ENCODE results near the gene EMSY. TPM values are rescaled to one million over a fixed set of nuclear protein-coding genes. Genes with fewer than 3 reads are reported as not detected.

EMSY gene
- polyA plus RNA-seq, 1 donor (not counting 4 experiments of a cell fraction or from before 2014, with no cell fraction given): 11.3 TPM

GRCh38 chr11:76513654-76514034, 68.8 kb downstream of the EMSY start:
- Histone ChIP-seq H2AFZ (ENCODE audit: control insufficient read depth, low read length) (no peak overlapping the region), H3K27ac (ENCODE audit: control insufficient read depth, insufficient read depth, low read length) (no peak overlapping the region), H3K9me3 (ENCODE audit: control insufficient read depth, low read depth, low read length) (no peaks in the 10 kb centered on the region), H3K27me3 (ENCODE audit: control insufficient read depth, extremely low read depth, insufficient read depth, low read length) (no peaks in the 10 kb centered on the region), H3K9me1 (ENCODE audit: control insufficient read depth, extremely low read depth, insufficient read depth, low read length) (no peaks in the 10 kb centered on the region), H3K4me2 (ENCODE audit: control insufficient read depth, extremely low read depth, insufficient read depth, low read depth, low read length) (no peak overlapping the region), H3K4me3 (ENCODE audit: control insufficient read depth in 2 of 3, extremely low read depth in 1 of 3, insufficient read depth in 2 of 3, low read depth in 1 of 3, low read length in 3 of 3) (no peak overlapping the region), H3K36me3 (ENCODE audit: control insufficient read depth in 2 of 2, extremely low read depth in 1 of 2, insufficient read depth in 2 of 2, low read length in 2 of 2) (peaks cover 2 to 4% of the 10 kb centered on the region in 2 experiments), H3K9ac (ENCODE audit: control insufficient read depth, extremely low read depth, insufficient read depth, low read length) (no peak overlapping the region), H3K79me2 (ENCODE audit: control insufficient read depth, insufficient read depth, low read length) (no peaks in the 10 kb centered on the region), H3K4me1 (ENCODE audit: control insufficient read depth, extremely low read depth, insufficient read depth, low read length) (no peaks in the 10 kb centered on the region), H4K20me1 (ENCODE audit: control insufficient read depth, extremely low read depth, insufficient read depth, low read length) (no peaks in the 10 kb centered on the region)
- DNase-seq (ENCODE audit: low read depth, low spot score): no peak
- no peak for TF ChIP-seq EZH2 (IDR thresholded peaks at IDR 0.05; ENCODE audit: low read length)
- TF ChIP-seq, protein P1, sequence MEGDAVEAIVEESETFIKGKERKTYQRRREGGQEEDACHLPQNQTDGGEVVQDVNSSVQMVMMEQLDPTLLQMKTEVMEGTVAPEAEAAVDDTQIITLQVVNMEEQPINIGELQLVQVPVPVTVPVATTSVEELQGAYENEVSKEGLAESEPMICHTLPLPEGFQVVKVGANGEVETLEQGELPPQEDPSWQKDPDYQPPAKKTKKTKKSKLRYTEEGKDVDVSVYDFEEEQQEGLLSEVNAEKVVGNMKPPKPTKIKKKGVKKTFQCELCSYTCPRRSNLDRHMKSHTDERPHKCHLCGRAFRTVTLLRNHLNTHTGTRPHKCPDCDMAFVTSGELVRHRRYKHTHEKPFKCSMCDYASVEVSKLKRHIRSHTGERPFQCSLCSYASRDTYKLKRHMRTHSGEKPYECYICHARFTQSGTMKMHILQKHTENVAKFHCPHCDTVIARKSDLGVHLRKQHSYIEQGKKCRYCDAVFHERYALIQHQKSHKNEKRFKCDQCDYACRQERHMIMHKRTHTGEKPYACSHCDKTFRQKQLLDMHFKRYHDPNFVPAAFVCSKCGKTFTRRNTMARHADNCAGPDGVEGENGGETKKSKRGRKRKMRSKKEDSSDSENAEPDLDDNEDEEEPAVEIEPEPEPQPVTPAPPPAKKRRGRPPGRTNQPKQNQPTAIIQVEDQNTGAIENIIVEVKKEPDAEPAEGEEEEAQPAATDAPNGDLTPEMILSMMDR (optimal IDR thresholded peaks at IDR 0.05 in 1 of 3, IDR thresholded peaks at IDR 0.05 in 1 of 3, conservative IDR thresholded peaks at IDR 0.05 in 1 of 3; ENCODE audit: extremely low read depth in 1 of 3, insufficient read depth in 2 of 3, low read length in 3 of 3): no peak
- dilution Hi-C loops (cut with MboI; ENCODE audit: extremely low pct_ligation_motif_present, low sequenced_read_pairs): no loop called here
- FAIRE-seq: no peak

- Histone ChIP-seq H2AFZ (ENCODE audit: control insufficient read depth, low read length) (no peak overlapping the region), H4K20me1 (ENCODE audit: control insufficient read depth, extremely low read depth, insufficient read depth, low read length) (no peaks in the 10 kb centered on the region), H3K4me1 (ENCODE audit: control insufficient read depth, extremely low read depth, insufficient read depth, low read length) (no peaks in the 10 kb centered on the region), H3K9me3 (ENCODE audit: control insufficient read depth, low read depth, low read length) (no peaks in the 10 kb centered on the region), H3K27ac (ENCODE audit: control insufficient read depth, insufficient read depth, low read length) (no peak overlapping the region), H3K36me3 (ENCODE audit: control insufficient read depth in 2 of 2, extremely low read depth in 1 of 2, insufficient read depth in 2 of 2, low read length in 2 of 2) (peaks cover 0 to 2% of the 10 kb centered on the region in 2 experiments), H3K9ac (ENCODE audit: control insufficient read depth, extremely low read depth, insufficient read depth, low read length) (no peak overlapping the region), H3K4me3 (ENCODE audit: control insufficient read depth in 2 of 3, extremely low read depth in 1 of 3, insufficient read depth in 2 of 3, low read depth in 1 of 3, low read length in 3 of 3) (no peak overlapping the region), H3K27me3 (ENCODE audit: control insufficient read depth, extremely low read depth, insufficient read depth, low read length) (no peaks in the 10 kb centered on the region), H3K4me2 (ENCODE audit: control insufficient read depth, extremely low read depth, insufficient read depth, low read depth, low read length) (no peak overlapping the region), H3K9me1 (ENCODE audit: control insufficient read depth, extremely low read depth, insufficient read depth, low read length) (no peaks in the 10 kb centered on the region), H3K79me2 (ENCODE audit: control insufficient read depth, insufficient read depth, low read length) (no peaks in the 10 kb centered on the region)
- DNase-seq (ENCODE audit: low read depth, low spot score) (no peak), FAIRE-seq (no peak)
- TF ChIP-seq EZH2 (IDR thresholded peaks at IDR 0.05; ENCODE audit: low read length): no peak
- TF ChIP-seq, protein P1 (optimal IDR thresholded peaks at IDR 0.05 in 1 of 3, IDR thresholded peaks at IDR 0.05 in 1 of 3, conservative IDR thresholded peaks at IDR 0.05 in 1 of 3; ENCODE audit: extremely low read depth in 1 of 3, insufficient read depth in 2 of 3, low read length in 3 of 3): no peak
- dilution Hi-C loops (cut with MboI; ENCODE audit: extremely low pct_ligation_motif_present, low sequenced_read_pairs): no loop called here
Measured at GRCh38 chr11:76515494-76515893, 70.7 kb downstream of the EMSY start.

All from keratinocyte (primary cell).